Type B pancreatic cell (in vitro differentiated cells): ENCODE data around the gene FIG4. TPM values are rescaled to one million over a fixed set of nuclear protein-coding genes. Genes with fewer than 3 reads are reported as not detected.
"Not testable (repeated sequence)": the region's sequence is repeated elsewhere in the genome, so short reads cannot be mapped to it uniquely, and the experiment has no call there.

Experiments used
- DNase-seq: peaks from one replicate; pipeline ENCODE4 v3.0.0; 2021; ENCODE audit warnings: mixed read lengths; ENCODE audit not compliant: unreplicated experiment; ENCODE audit errors: extremely low spot score
- H3K27ac Mint-ChIP-seq: 2 replicates; pipeline ENCODE4 v1.8.0; 2021; ENCODE audit warnings: mild to moderate bottlenecking, mixed read lengths
- H3K27me3 Mint-ChIP-seq: 2 replicates; pipeline ENCODE4 v1.8.0; 2021; ENCODE audit warnings: mixed read lengths
- H3K36me3 Mint-ChIP-seq: 2 replicates; pipeline ENCODE4 v1.8.0; 2021; ENCODE audit warnings: mixed read lengths
- H3K4me1 Mint-ChIP-seq: one replicate; pipeline ENCODE4 v1.8.0; 2021; ENCODE audit warnings: mixed read lengths; ENCODE audit not compliant: unreplicated experiment
- H3K4me3 Mint-ChIP-seq: 2 replicates; pipeline ENCODE4 v1.8.0; 2021; ENCODE audit warnings: mild to moderate bottlenecking, mixed read lengths
- H3K9me3 Mint-ChIP-seq: 2 replicates; pipeline ENCODE4 v1.8.0; 2021; ENCODE audit warnings: mixed read lengths
- CTCF ChIP-seq: fragments of 200-600 bp; sonication (generic); conservative IDR thresholded peaks from 2 replicates; pipeline ENCODE4 v1.5.0; 2021; ENCODE audit warnings: antibody characterized with exemption, mild to moderate bottlenecking
- total RNA-seq: library from RNA; stranded (reverse); gene quantifications from 2 replicates; pipeline ENCODE4 v1.2.1, GENCODE V29; 2021; ENCODE audit warnings: low replicate concordance

Gene FIG4
- total RNA-seq, 1 donor from 2014 or later, result 15.4 TPM

GRCh38 chr6:109816452-109817374 is 125.6 kb downstream of the FIG4 start:
- Mint-ChIP-seq H3K36me3 (no peaks in the 10 kb centered on the region), H3K27me3 (no peaks in the 10 kb centered on the region), H3K4me1 (no peaks in the 10 kb centered on the region), H3K27ac (no peak overlapping the region), H3K4me3 (no peak overlapping the region), H3K9me3 (no peaks in the 10 kb centered on the region)
- TF ChIP-seq CTCF, result no peak
- DNase-seq, result no peak

GRCh38 chr6:109820706-109821350 is 129.7 kb downstream of the FIG4 start:
- DNase-seq, result no peak
- TF ChIP-seq CTCF, result no peak
- H3K4me3 Mint-ChIP-seq, result no peak overlapping the region
- no peaks in the 10 kb centered on the region for H3K36me3 Mint-ChIP-seq
- no peaks in the 10 kb centered on the region for H3K27me3 Mint-ChIP-seq
- H3K4me1 Mint-ChIP-seq, result no peaks in the 10 kb centered on the region
- no peaks in the 10 kb centered on the region for H3K9me3 Mint-ChIP-seq
- no peak overlapping the region for H3K27ac Mint-ChIP-seq

GRCh38 chr6:109821428-109821827 is 130.3 kb downstream of the FIG4 start:
- no peaks in the 10 kb centered on the region for H3K27me3 Mint-ChIP-seq
- no peaks in the 10 kb centered on the region for H3K4me1 Mint-ChIP-seq
- no peak overlapping the region for H3K4me3 Mint-ChIP-seq
- no peak for DNase-seq
- H3K36me3 Mint-ChIP-seq, result peaks cover 3% of the 10 kb centered on the region
- H3K9me3 Mint-ChIP-seq, result no peaks in the 10 kb centered on the region
- H3K27ac Mint-ChIP-seq, result no peak overlapping the region
- no peak for TF ChIP-seq CTCF

GRCh38 chr6:109824105-109824504 is 133.0 kb downstream of the FIG4 start:
- Mint-ChIP-seq H3K9me3 (no peaks in the 10 kb centered on the region), H3K36me3 (peaks cover 5% of the 10 kb centered on the region), H3K27me3 (no peaks in the 10 kb centered on the region), H3K4me1 (no peaks in the 10 kb centered on the region), H3K27ac (no peak overlapping the region), H3K4me3 (no peak overlapping the region)
- DNase-seq, result no peak
- TF ChIP-seq CTCF, result no peak

- Mint-ChIP-seq H3K36me3 (peaks cover 11% of the 10 kb centered on the region), H3K27ac (no peak overlapping the region), H3K4me1 (no peaks in the 10 kb centered on the region), H3K27me3 (no peaks in the 10 kb centered on the region), H3K9me3 (no peaks in the 10 kb centered on the region), H3K4me3 (no peak overlapping the region)
- no peak for DNase-seq
- no peak for TF ChIP-seq CTCF
Measured at GRCh38 chr6:109826551-109826950, 135.5 kb downstream of the FIG4 start.

- not testable (repeated sequence) for H3K27ac Mint-ChIP-seq, H3K4me3 Mint-ChIP-seq, H3K27me3 Mint-ChIP-seq, H3K4me1 Mint-ChIP-seq, DNase-seq, H3K9me3 Mint-ChIP-seq
- peaks cover 13% of the 10 kb centered on the region for H3K36me3 Mint-ChIP-seq
Measured at GRCh38 chr6:109831352-109831751, 140.3 kb downstream of the FIG4 start.
